GM19463 (cell line): ENCODE measurements around the gene SLC29A4.
"Not testable (repeated sequence)": the region's sequence is repeated elsewhere in the genome, so short reads cannot be mapped to it uniquely, and the experiment has no call there.

Experiments
- ATAC-seq: cut with Tn5 transposase; IDR thresholded peaks from one replicate; pipeline ENCODE4 v1.9.1; 2021; ENCODE audit warnings: mild to moderate bottlenecking, moderate library complexity; ENCODE audit not compliant: unreplicated experiment

SLC29A4 gene

GRCh38 chr7:5274441-5274840, 8.3 kb upstream of the SLC29A4 start:
- ATAC-seq, result no peak

GRCh38 chr7:5274985-5275431, 7.7 kb upstream of the SLC29A4 start:
- ATAC-seq, result not testable (repeated sequence)

- not testable (repeated sequence) for ATAC-seq
Observed at GRCh38 chr7:5275510-5275909, 7.2 kb upstream of the SLC29A4 start.

GRCh38 chr7:5276123-5276522, 6.6 kb upstream of the SLC29A4 start:
- not testable (repeated sequence) for ATAC-seq

- ATAC-seq, result no peak
Observed at GRCh38 chr7:5276611-5277010, 6.1 kb upstream of the SLC29A4 start.

GRCh38 chr7:5278766-5279165, 4.0 kb upstream of the SLC29A4 start:
- no peak for ATAC-seq

- ATAC-seq, result no peak
Observed at GRCh38 chr7:5279734-5280133, 3.0 kb upstream of the SLC29A4 start.

- ATAC-seq, result not testable (repeated sequence)
Observed at GRCh38 chr7:5281598-5282500, 894 bp upstream of the SLC29A4 start.

- no peak for ATAC-seq
Observed at GRCh38 chr7:5283421-5284303, 919 bp downstream of the SLC29A4 start.

GRCh38 chr7:5284304-5285281, 1.9 kb downstream of the SLC29A4 start:
- ATAC-seq, result no peak

- no peak for ATAC-seq
Observed at GRCh38 chr7:5286933-5287332, 4.2 kb downstream of the SLC29A4 start.

- ATAC-seq, result not testable (repeated sequence)
Observed at GRCh38 chr7:5287373-5287772, 4.6 kb downstream of the SLC29A4 start.

GRCh38 chr7:5287802-5288201, 5.1 kb downstream of the SLC29A4 start:
- ATAC-seq, result no peak

- not testable (repeated sequence) for ATAC-seq
Observed at GRCh38 chr7:5288560-5288959, 5.8 kb downstream of the SLC29A4 start.

- no peak for ATAC-seq
Observed at GRCh38 chr7:5289355-5289754, 6.6 kb downstream of the SLC29A4 start.

GRCh38 chr7:5291301-5291700, 8.6 kb downstream of the SLC29A4 start:
- no peak for ATAC-seq

GRCh38 chr7:5291711-5292335, 9.1 kb downstream of the SLC29A4 start:
- ATAC-seq, result not testable (repeated sequence)

- ATAC-seq, result no peak
Observed at GRCh38 chr7:5294169-5294987, 11.6 kb downstream of the SLC29A4 start.
